Cardiac muscle cell (in vitro differentiated cells and primary cell): Measurements from ENCODE around the gene NCS1. TPM values are rescaled to one million over a fixed set of nuclear protein-coding genes. Genes with fewer than 3 reads are reported as not detected.

Experiments
- DNase-seq, 2 donors: peaks; one replicate each; pipeline versions ENCODE4 v3.0.0 to v3.0.0-alpha.2; 2010 to 2017; ENCODE audit warnings: low read depth in 1 of 2, low spot score in 1 of 2
- H3K27ac ChIP-seq: fragments of 200-600 bp; sonication (generic); 2 replicates; pipeline ENCODE4 v1.5.1; 2016
- H3K27me3 ChIP-seq: fragments of 200-600 bp; sonication (generic); 2 replicates; pipeline ENCODE4 v1.6.0; 2016; ENCODE audit warnings: control low read depth
- H3K36me3 ChIP-seq: fragments of 200-600 bp; sonication (generic); 2 replicates; pipeline ENCODE4 v1.5.1; 2016; ENCODE audit warnings: control low read depth
- H3K4me1 ChIP-seq: fragments of 200-600 bp; sonication (generic); 2 replicates; pipeline ENCODE4 v1.8.1; 2017; ENCODE audit warnings: low read depth, mild to moderate bottlenecking, mixed run types
- H3K4me3 ChIP-seq: fragments of 200-600 bp; sonication (generic); 2 replicates; pipeline ENCODE4 v1.5.1; 2016; ENCODE audit warnings: mild to moderate bottlenecking
- H3K9me3 ChIP-seq: fragments of 200-600 bp; sonication (generic); 2 replicates; pipeline ENCODE4 v1.5.1; 2017; ENCODE audit warnings: low read depth, mild to moderate bottlenecking, control low read depth
- CTCF ChIP-seq: IDR thresholded peaks from 2 replicates; pipeline ENCODE4 v1.5.1; 2012; ENCODE audit warnings: low read depth, mild to moderate bottlenecking, low read length
- polyA plus RNA-seq: library from polyadenylated mRNA; unstranded; fragments of >200 nt; fragmentation: Nextera tagmentation; extraction: Ambion mirVana; gene quantifications from 2 replicates; pipeline ENCODE4 v1.2.1, GENCODE V29; 2016
- total RNA-seq: library from RNA; depleted of rRNA; stranded (reverse); fragments of >200 nt; gene quantifications from 2 replicates; pipeline ENCODE4 v1.2.3, GENCODE V29; 2016

Gene NCS1
- total and polyA plus RNA-seq, 2 experiments from 2014 or later, result 48.3 to 55.7 TPM

- H3K4me3 ChIP-seq, result no peak overlapping the region
- no peak for DNase-seq
- no peaks in the 10 kb centered on the region for H3K4me1 ChIP-seq
- H3K36me3 ChIP-seq, result no peaks in the 10 kb centered on the region
- no peaks in the 10 kb centered on the region for H3K27me3 ChIP-seq
- no peaks in the 10 kb centered on the region for H3K9me3 ChIP-seq
- H3K27ac ChIP-seq, result no peak overlapping the region
- TF ChIP-seq CTCF, result no peak
Measured at GRCh38 chr9:130155647-130156046, 16.6 kb upstream of the NCS1 start.

DNA sequence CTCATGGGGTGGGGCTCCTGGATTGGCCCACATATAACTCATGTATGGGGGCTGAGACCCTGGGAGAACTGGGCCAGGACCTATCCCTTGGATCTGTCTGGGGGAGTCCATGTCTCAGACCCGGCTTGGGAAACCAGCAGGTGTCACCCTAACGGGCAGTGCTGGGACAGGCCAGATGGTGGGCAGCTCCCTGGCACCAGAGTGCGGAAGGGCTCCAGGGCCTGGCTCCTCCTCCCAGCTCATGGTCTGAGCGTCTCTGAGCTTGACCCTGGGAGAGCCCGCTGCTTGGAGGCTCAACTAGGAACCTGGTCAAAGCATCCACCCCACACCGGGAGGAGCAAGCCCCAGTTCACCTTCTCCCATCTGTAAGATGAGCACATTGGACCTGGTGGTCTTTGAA, 15.5 kb upstream of the NCS1 start:
- Histone ChIP-seq H3K27ac (no peak overlapping the region), H3K27me3 (no peaks in the 10 kb centered on the region), H3K9me3 (no peaks in the 10 kb centered on the region), H3K4me1 (no peaks in the 10 kb centered on the region), H3K4me3 (no peak overlapping the region), H3K36me3 (no peaks in the 10 kb centered on the region)
- no peak for TF ChIP-seq CTCF
- no peak for DNase-seq

DNA sequence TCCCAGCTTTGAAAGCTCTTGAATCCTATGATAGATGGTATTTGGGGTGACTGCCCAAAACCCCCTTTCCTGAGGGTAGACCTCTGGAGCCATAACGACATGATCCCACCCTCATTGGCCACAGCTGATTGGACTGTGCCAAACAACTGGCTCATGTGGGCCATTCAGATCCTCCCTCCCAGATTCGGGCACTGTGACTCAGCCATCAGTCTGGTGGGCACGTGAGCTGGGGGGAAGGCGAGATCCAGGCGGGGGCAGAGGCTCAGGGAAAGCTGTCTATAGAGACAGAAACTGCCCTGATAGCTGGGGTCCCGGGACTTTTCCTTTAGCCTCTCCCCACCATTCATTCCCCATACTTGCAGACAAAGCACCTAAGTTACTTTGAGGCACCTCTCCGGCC, 15.1 kb upstream of the NCS1 start:
- TF ChIP-seq CTCF, result no peak
- Histone ChIP-seq H3K27ac (no peak overlapping the region), H3K9me3 (no peaks in the 10 kb centered on the region), H3K36me3 (no peaks in the 10 kb centered on the region), H3K4me1 (no peaks in the 10 kb centered on the region), H3K4me3 (no peak overlapping the region), H3K27me3 (no peaks in the 10 kb centered on the region)
- no peak for DNase-seq

DNA sequence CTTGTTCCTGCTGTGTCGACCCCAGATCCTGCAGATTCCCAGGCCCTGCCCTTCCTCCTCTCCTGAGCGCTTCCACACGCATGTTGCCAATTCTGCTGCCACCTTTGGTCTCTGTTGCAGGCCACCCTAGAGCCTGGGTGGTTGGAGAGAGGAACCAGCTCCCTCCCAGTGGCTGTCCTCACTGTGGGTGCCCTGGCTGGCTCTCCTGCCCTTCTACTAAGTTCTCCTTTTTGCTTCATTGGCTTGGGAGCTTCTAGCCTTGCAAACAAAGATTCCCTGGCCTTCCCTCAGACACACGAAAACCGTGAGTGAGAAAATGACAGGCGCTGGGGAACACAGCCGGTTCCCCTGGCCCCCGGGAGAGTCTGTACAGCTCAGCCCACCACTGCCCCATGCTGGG, 14.2 kb upstream of the NCS1 start:
- no peak for DNase-seq
- H3K36me3 ChIP-seq, result no peaks in the 10 kb centered on the region
- no peak for TF ChIP-seq CTCF
- no peaks in the 10 kb centered on the region for H3K4me1 ChIP-seq
- no peak overlapping the region for H3K4me3 ChIP-seq
- no peaks in the 10 kb centered on the region for H3K9me3 ChIP-seq
- no peak overlapping the region for H3K27ac ChIP-seq
- H3K27me3 ChIP-seq, result no peaks in the 10 kb centered on the region

- Histone ChIP-seq H3K9me3 (no peaks in the 10 kb centered on the region), H3K36me3 (no peaks in the 10 kb centered on the region), H3K4me3 (no peak overlapping the region), H3K27me3 (no peaks in the 10 kb centered on the region), H3K27ac (no peak overlapping the region), H3K4me1 (no peaks in the 10 kb centered on the region)
- no peak for DNase-seq
- TF ChIP-seq CTCF, result no peak
Measured at GRCh38 chr9:130159057-130159456, 13.1 kb upstream of the NCS1 start.
